ENCODE measurements around the gene KCNC2. TPM values are rescaled to one million over a fixed set of nuclear protein-coding genes. Genes with fewer than 3 reads are reported as not detected.

KCNC2 gene
- total RNA-seq, 2 donors from 2014 or later: not detected

DNA sequence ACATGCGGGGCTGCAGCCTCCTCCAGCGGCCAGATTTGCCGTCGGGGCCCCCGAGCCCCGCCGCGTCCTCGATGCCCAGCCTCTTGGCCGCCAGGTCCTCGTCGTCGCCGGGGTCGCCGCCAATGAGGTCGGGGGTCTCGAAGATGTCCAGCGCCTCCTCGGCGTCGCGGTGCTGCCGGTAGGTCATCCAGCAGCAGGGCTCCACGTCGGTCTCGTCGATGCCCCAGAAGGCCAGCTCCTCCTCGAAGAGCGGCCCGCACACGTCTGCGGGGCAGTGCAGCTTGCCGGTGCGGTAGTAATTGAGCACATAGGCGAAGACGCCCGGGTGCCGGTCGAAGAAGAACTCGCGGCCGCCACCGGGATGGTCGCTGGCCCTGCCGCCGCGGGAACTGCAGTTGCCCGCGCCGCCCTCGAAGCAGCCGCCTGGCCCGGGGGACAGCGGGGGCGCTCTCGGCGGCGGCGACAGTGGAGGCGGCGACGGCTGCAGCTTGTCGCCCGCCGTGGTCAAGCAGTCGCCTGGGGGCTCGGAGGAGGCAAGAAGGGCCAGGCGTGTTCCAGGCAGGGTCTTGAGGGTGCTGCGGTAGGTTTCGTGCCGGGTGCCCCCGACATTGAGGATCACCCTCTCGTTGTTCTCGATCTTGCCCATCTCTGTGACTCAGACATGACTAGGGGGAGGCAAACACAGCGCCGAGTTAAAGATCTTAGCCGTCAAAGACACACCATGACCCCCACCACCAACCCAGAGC, 2.1 kb downstream of the KCNC2 start:
- peaks cover 8% of the 10 kb centered on the region for H3K4me1 Mint-ChIP-seq
- H3K27me3 Mint-ChIP-seq (ENCODE audit: insufficient read depth): peaks cover 68% of the 10 kb centered on the region
- H3K4me1 ChIP-seq (ENCODE audit: control insufficient read depth, insufficient read depth, low read length): no peaks in the 10 kb centered on the region
- H3K27ac Mint-ChIP-seq: no peak overlapping the region
- no peak overlapping the region for H3K27ac ChIP-seq (ENCODE audit: low read depth, low read length)
- peak overlapping the region; percentile 50 for H3K4me3 Mint-ChIP-seq
- peaks cover 4% of the 10 kb centered on the region for H3K9me3 Mint-ChIP-seq
- H3K27me3 ChIP-seq (ENCODE audit: control insufficient read depth, insufficient read depth, low read length, poor library complexity, severe bottlenecking): peaks cover 72% of the 10 kb centered on the region
- TF ChIP-seq CTCF (conservative IDR thresholded peaks at IDR 0.05): peak; percentile 22
- peak overlapping the region; percentile 66 for H3K4me3 ChIP-seq (ENCODE audit: low read length)
- peak; percentile 86 for DNase-seq
- H3K9me3 ChIP-seq (ENCODE audit: control insufficient read depth, low read length): no peaks in the 10 kb centered on the region
- no peaks in the 10 kb centered on the region for H3K36me3 Mint-ChIP-seq (ENCODE audit: low read depth)
- H3K36me3 ChIP-seq (ENCODE audit: control insufficient read depth, insufficient read depth, low read length): no peaks in the 10 kb centered on the region
- WGBS, 2 experiments (ENCODE audit: insufficient coverage in 1 of 2, insufficient read length in 1 of 2): 27 to 49% methylated on average over 40 to 78 of the region's 78 CpGs
- H3K9ac ChIP-seq (ENCODE audit: extremely low read depth, low read length, poor library complexity, severe bottlenecking): no peak overlapping the region

GRCh38 chr12:75205558-75205957, 4.1 kb downstream of the KCNC2 start:
- Mint-ChIP-seq H3K27ac (no peak overlapping the region), H3K4me3 (no peak overlapping the region), H3K9me3 (peaks cover 4% of the 10 kb centered on the region), H3K27me3 (ENCODE audit: insufficient read depth) (peaks cover 55% of the 10 kb centered on the region), H3K4me1 (peaks cover 8% of the 10 kb centered on the region), H3K36me3 (ENCODE audit: low read depth) (no peaks in the 10 kb centered on the region)
- H3K4me3 ChIP-seq (ENCODE audit: low read length): no peak overlapping the region
- DNase-seq: no peak
- no peak overlapping the region for H3K9ac ChIP-seq (ENCODE audit: extremely low read depth, low read length, poor library complexity, severe bottlenecking)
- WGBS, 2 experiments (ENCODE audit: insufficient coverage in 1 of 2, insufficient read length in 1 of 2): 86% methylated on average over 1 of the region's 1 CpG; no CpG with 5 or more reads in 1 of the 2 experiments
- H3K36me3 ChIP-seq (ENCODE audit: control insufficient read depth, insufficient read depth, low read length): no peaks in the 10 kb centered on the region
- no peaks in the 10 kb centered on the region for H3K4me1 ChIP-seq (ENCODE audit: control insufficient read depth, insufficient read depth, low read length)
- H3K27me3 ChIP-seq (ENCODE audit: control insufficient read depth, insufficient read depth, low read length, poor library complexity, severe bottlenecking): peaks cover 60% of the 10 kb centered on the region
- H3K9me3 ChIP-seq (ENCODE audit: control insufficient read depth, low read length): no peaks in the 10 kb centered on the region
- no peak for TF ChIP-seq CTCF (conservative IDR thresholded peaks at IDR 0.05)
- H3K27ac ChIP-seq (ENCODE audit: low read depth, low read length): no peak overlapping the region

- TF ChIP-seq CTCF (conservative IDR thresholded peaks at IDR 0.05): no peak
- no peak for DNase-seq
- H3K9me3 Mint-ChIP-seq: no peaks in the 10 kb centered on the region
- Histone ChIP-seq H3K9me3 (ENCODE audit: control insufficient read depth, low read length) (no peaks in the 10 kb centered on the region), H3K27ac (ENCODE audit: low read depth, low read length) (no peak overlapping the region), H3K27me3 (ENCODE audit: control insufficient read depth, insufficient read depth, low read length, poor library complexity, severe bottlenecking) (no peaks in the 10 kb centered on the region), H3K4me1 (ENCODE audit: control insufficient read depth, insufficient read depth, low read length) (no peaks in the 10 kb centered on the region), H3K9ac (ENCODE audit: extremely low read depth, low read length, poor library complexity, severe bottlenecking) (no peak overlapping the region), H3K4me3 (ENCODE audit: low read length) (no peak overlapping the region), H3K36me3 (ENCODE audit: control insufficient read depth, insufficient read depth, low read length) (no peaks in the 10 kb centered on the region)
- H3K4me3 Mint-ChIP-seq: no peak overlapping the region
- H3K27ac Mint-ChIP-seq: no peak overlapping the region
- H3K27me3 Mint-ChIP-seq (ENCODE audit: insufficient read depth): no peaks in the 10 kb centered on the region
- no peaks in the 10 kb centered on the region for H3K36me3 Mint-ChIP-seq (ENCODE audit: low read depth)
- H3K4me1 Mint-ChIP-seq: no peaks in the 10 kb centered on the region
Measured at GRCh38 chr12:75196865-75197264, 12.8 kb downstream of the KCNC2 start.
